ENCODE results near the gene GGT6.

Gene GGT6

DNA sequence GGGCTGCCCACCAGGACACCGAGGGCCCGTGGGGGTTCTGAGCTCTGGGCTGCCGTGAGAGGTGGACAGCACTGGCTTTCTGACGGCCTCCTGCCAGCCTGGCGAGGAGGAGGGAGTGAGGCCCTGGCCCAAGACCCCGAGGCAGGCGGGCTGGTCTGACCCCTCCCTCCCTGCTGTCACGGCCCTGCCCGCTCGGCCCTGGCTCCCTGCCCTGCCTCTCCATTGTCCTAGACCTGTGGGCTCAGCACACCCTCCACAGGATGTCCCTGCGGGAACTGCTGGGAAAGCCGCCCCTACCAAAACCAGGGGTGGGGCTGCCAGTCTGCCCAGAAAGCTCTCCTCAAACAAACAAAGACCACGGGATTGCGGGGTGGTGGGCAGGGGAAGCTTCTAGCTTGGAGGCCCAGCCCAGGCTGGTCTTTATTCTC, 41.0 kb downstream of the GGT6 start:
- DNase-seq = no peak

- DNase-seq = no peak
Observed at GRCh38 chr17:4518901-4519300, 41.5 kb downstream of the GGT6 start.

GRCh38 chr17:4516735-4517134, 43.6 kb downstream of the GGT6 start:
- no peak for DNase-seq

- no peak for DNase-seq
Observed at GRCh38 chr17:4515501-4515900, 44.9 kb downstream of the GGT6 start.

- no peak for DNase-seq
Observed at GRCh38 chr17:4514779-4515178, 45.6 kb downstream of the GGT6 start.

GRCh38 chr17:4514206-4514605, 46.2 kb downstream of the GGT6 start:
- DNase-seq = no peak

GRCh38 chr17:4513113-4514032, 47.0 kb downstream of the GGT6 start:
- DNase-seq = no peak

GRCh38 chr17:4512156-4513112, 47.9 kb downstream of the GGT6 start:
- no peak for DNase-seq

- no peak for DNase-seq
Observed at GRCh38 chr17:4511199-4511932, 49.0 kb downstream of the GGT6 start.

GRCh38 chr17:4510618-4510941, 49.8 kb downstream of the GGT6 start:
- DNase-seq = no peak

- DNase-seq = no peak
Observed at GRCh38 chr17:4509923-4510617, 50.3 kb downstream of the GGT6 start.

- peak in 1 of 2 donors; percentile 31 for DNase-seq
Observed at GRCh38 chr17:4509401-4509800, 51.0 kb downstream of the GGT6 start.

GRCh38 chr17:4508207-4508606, 52.2 kb downstream of the GGT6 start:
- no peak for DNase-seq

DNA sequence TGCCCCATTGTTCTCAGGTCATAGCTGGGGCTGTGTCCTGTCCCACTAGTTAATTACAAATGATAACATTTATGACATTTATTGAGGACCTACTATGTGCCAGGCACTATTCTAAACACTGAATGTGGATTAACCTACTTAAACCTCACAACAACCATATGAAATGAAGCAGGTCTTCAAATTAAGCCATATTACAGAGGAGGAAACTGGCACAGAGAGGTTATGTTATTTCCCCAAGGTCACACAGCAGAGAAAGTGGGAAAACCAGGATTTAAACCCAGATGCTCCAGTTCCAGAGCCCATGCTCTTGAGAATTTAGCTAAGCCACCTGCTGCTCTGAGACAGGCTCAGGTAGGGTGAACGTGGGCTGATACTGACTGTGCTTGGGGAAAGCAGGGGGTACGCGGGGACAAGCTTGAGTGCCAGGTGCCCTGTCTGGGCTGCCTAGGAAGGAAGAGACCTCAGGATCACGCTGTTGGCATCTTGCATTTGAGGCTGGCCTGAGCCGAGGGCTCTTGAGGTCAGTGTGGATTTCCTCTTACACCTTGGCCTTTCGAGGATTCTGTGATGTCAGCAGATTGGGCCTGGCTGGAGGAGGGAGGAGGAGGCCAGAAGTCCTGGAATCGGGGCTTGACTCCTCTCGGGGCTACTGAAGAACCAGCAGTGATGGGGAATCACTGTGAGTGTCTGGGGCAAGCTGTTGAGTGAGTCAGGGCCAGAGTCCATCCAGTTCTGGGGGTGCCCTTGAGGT, 52.8 kb downstream of the GGT6 start:
- no peak for DNase-seq
